HEK293 (cell line): Measurements from ENCODE around the gene ANKRD22.

ENCODE experiments used
- CTCF ChIA-PET: fragments of 350-600 bp; formaldehyde crosslinking; extraction: SDS; loops from one replicate; lab custom pipeline; 2021; ENCODE audit warnings: antibody characterized with exemption; lab: Yijun Ruan, JAX
- POLR2A ChIA-PET: fragments of 300-600 bp; formaldehyde crosslinking; extraction: SDS; loops from one replicate; lab custom pipeline; 2020; ENCODE audit warnings: antibody characterized with exemption, inconsistent platforms; lab: Yijun Ruan, JAX
- H3K27ac ChIP-seq: fragments of 200-500 bp; sonication (Bioruptor generic); 2 replicates; pipeline ENCODE4 v1.5.1; 2014; ENCODE audit warnings: low read depth, low read length, control low read depth, inconsistent platforms; ENCODE audit errors: extremely low read depth
- H3K36me3 ChIP-seq, 2 experiments: fragments of 200-500 bp in 1 of 2; sonication (Bioruptor generic) in 1 of 2; 1 replicate in 1 of 2; 2 replicates in 1 of 2; pipeline ENCODE4 v1.5.1; 2014 to 2017; ENCODE audit warnings: inconsistent platforms in 2 of 2, low read length in 2 of 2; ENCODE audit not compliant: control insufficient read depth in 2 of 2, insufficient read depth in 1 of 2
- H3K4me1 ChIP-seq: fragments of 200-500 bp; sonication (Bioruptor generic); 2 replicates; pipeline ENCODE4 v1.5.1; 2014; ENCODE audit warnings: mild to moderate bottlenecking, low read length, inconsistent platforms; ENCODE audit not compliant: control insufficient read depth, insufficient read depth
- H3K4me3 ChIP-seq: 2 replicates; pipeline ENCODE4 v1.5.1; 2011; ENCODE audit warnings: low read depth, mild to moderate bottlenecking, control low read depth, low read length, moderate library complexity
- H3K9me3 ChIP-seq: fragments of 200-500 bp; sonication (Bioruptor generic); 2 replicates; pipeline ENCODE4 v1.5.1; 2014; ENCODE audit warnings: low read depth, low read length, inconsistent platforms; ENCODE audit not compliant: control insufficient read depth, insufficient read depth
- GFI1B ChIP-seq: fragments of 450-650 bp; formaldehyde crosslinking; IDR thresholded peaks from 2 replicates; pipeline ENCODE4 v1.5.1; 2016; ENCODE audit warnings: missing biosample characterization, missing genetic modification characterization
- GLI2 ChIP-seq: fragments of 450-650 bp; formaldehyde crosslinking; IDR thresholded peaks from 2 replicates; pipeline ENCODE4; 2017; ENCODE audit warnings: missing biosample characterization, missing genetic modification characterization, low read depth, borderline replicate concordance
- KLF8 ChIP-seq: fragments of 450-650 bp; formaldehyde crosslinking; IDR thresholded peaks from 2 replicates; pipeline ENCODE4 v1.5.1; 2016; ENCODE audit warnings: missing biosample characterization, missing genetic modification characterization
- KLF9 ChIP-seq: fragments of 450-650 bp; formaldehyde crosslinking; IDR thresholded peaks from 2 replicates; pipeline ENCODE4 v1.5.1; 2016; ENCODE audit warnings: missing biosample characterization, missing genetic modification characterization, low read depth
- MZF1 ChIP-seq: fragments of 450-650 bp; formaldehyde crosslinking; IDR thresholded peaks from 2 replicates; pipeline ENCODE4 v1.5.1; 2017; ENCODE audit warnings: missing biosample characterization, missing genetic modification characterization, borderline replicate concordance
- WT1 ChIP-seq: fragments of 450-650 bp; formaldehyde crosslinking; IDR thresholded peaks from 2 replicates; pipeline ENCODE4 v1.5.1; 2016; ENCODE audit warnings: missing biosample characterization, missing genetic modification characterization
- ZBTB1 ChIP-seq: fragments of 450-650 bp; formaldehyde crosslinking; IDR thresholded peaks from 2 replicates; pipeline ENCODE4 v1.5.1; 2016; ENCODE audit warnings: missing biosample characterization, missing genetic modification characterization
- ZNF140 ChIP-seq: fragments of 450-650 bp; formaldehyde crosslinking; IDR thresholded peaks from 2 replicates; pipeline ENCODE4 v1.5.1; 2016; ENCODE audit warnings: missing biosample characterization, missing genetic modification characterization
- ZNF19 ChIP-seq: fragments of 450-650 bp; formaldehyde crosslinking; IDR thresholded peaks from 2 replicates; pipeline ENCODE4; 2016; ENCODE audit warnings: missing biosample characterization, missing genetic modification characterization, low read depth
- ZNF24 ChIP-seq: fragments of 450-650 bp; formaldehyde crosslinking; IDR thresholded peaks from 2 replicates; pipeline ENCODE4 v1.5.1; 2016; ENCODE audit warnings: missing biosample characterization, missing genetic modification characterization
- ZNF274 ChIP-seq, 2 experiments: fragments of 200-500 bp in 1 of 2; fragments of 450-650 bp in 1 of 2; sonication (Bioruptor generic) in 1 of 2; formaldehyde crosslinking in 1 of 2; IDR thresholded peaks; 2 replicates each; pipeline versions ENCODE4 v1.5.1 to v1.6.1; 2014 to 2016; ENCODE audit warnings: borderline replicate concordance in 1 of 2, inconsistent platforms in 1 of 2, low read length in 1 of 2, missing biosample characterization in 1 of 2, missing genetic modification characterization in 1 of 2
- ZNF404 ChIP-seq: fragments of 450-650 bp; formaldehyde crosslinking; IDR thresholded peaks from 2 replicates; pipeline ENCODE4 v1.5.1; 2017; ENCODE audit warnings: missing biosample characterization, missing genetic modification characterization
- ZNF48 ChIP-seq: fragments of 450-650 bp; formaldehyde crosslinking; IDR thresholded peaks from 2 replicates; pipeline ENCODE4 v1.5.1; 2016; ENCODE audit warnings: missing biosample characterization, missing genetic modification characterization
- ZNF544 ChIP-seq: fragments of 450-650 bp; formaldehyde crosslinking; IDR thresholded peaks from 2 replicates; pipeline ENCODE4 v1.5.0; 2017; ENCODE audit warnings: missing biosample characterization, missing genetic modification characterization
- ZNF549 ChIP-seq: fragments of 450-650 bp; IDR thresholded peaks from 2 replicates; pipeline ENCODE4 v1.5.1; 2018; ENCODE audit warnings: missing biosample characterization, missing genetic modification characterization, mild to moderate bottlenecking, inconsistent platforms, moderate library complexity
- ZNF560 ChIP-seq: fragments of 450-650 bp; formaldehyde crosslinking; IDR thresholded peaks from 2 replicates; pipeline ENCODE4 v1.5.1; 2017; ENCODE audit warnings: missing biosample characterization, missing genetic modification characterization, borderline replicate concordance
- ZNF596 ChIP-seq: fragments of 450-650 bp; IDR thresholded peaks from 2 replicates; pipeline ENCODE4 v1.5.0; 2018; ENCODE audit warnings: missing biosample characterization, mild to moderate bottlenecking, missing genetic modification characterization, moderate library complexity
- ZNF610 ChIP-seq: fragments of 450-650 bp; formaldehyde crosslinking; IDR thresholded peaks from 2 replicates; pipeline ENCODE4 v1.5.1; 2016; ENCODE audit warnings: missing biosample characterization, missing genetic modification characterization, borderline replicate concordance
- ZNF623 ChIP-seq: fragments of 450-650 bp; formaldehyde crosslinking; IDR thresholded peaks from 2 replicates; pipeline ENCODE4 v1.5.1; 2016; ENCODE audit warnings: missing biosample characterization, missing genetic modification characterization
- ZNF639 ChIP-seq: fragments of 450-650 bp; formaldehyde crosslinking; IDR thresholded peaks from 2 replicates; pipeline ENCODE4 v1.5.1; 2016; ENCODE audit warnings: missing biosample characterization, missing genetic modification characterization
- ZNF677 ChIP-seq: fragments of 450-650 bp; IDR thresholded peaks from 2 replicates; pipeline ENCODE4 v1.5.0; 2018; ENCODE audit warnings: missing biosample characterization, mild to moderate bottlenecking, missing genetic modification characterization, moderate library complexity
- ZNF701 ChIP-seq: fragments of 450-650 bp; formaldehyde crosslinking; IDR thresholded peaks from 2 replicates; pipeline ENCODE4 v1.5.1; 2016; ENCODE audit warnings: missing biosample characterization, missing genetic modification characterization

Gene ANKRD22

DNA sequence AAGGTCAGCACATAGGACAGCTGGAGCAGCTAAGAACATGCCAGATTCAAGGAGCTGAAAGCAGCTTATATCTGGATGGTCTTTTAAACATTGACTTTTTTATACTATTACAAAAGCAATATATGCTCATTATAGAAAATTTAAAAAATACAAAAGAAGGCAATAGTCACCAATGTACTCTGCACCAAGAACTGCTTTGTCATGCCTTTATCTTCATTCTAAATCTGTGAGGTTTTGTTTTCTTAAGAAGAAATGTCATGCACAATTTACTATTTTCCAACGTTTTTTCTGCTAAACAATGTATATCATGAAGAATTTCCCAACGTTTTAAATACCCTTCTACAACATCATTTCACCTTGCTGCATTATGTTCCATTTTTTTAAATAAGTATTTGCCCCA lies 46.3 kb downstream of the ANKRD22 start (continued):
- TF ChIP-seq KLF9 (tag by site-specific recombination), result no peak
- no peak for TF ChIP-seq ZNF623 (tag by site-specific recombination)
- TF ChIP-seq GLI2 (tag by site-specific recombination), result no peak

GRCh38 chr10:88804083-88804812 lies 47.4 kb downstream of the ANKRD22 start:
- Histone ChIP-seq H3K27ac (no peak overlapping the region), H3K9me3 (no peaks in the 10 kb centered on the region), H3K4me3 (no peak overlapping the region), H3K36me3 (no peaks in the 10 kb centered on the region), H3K4me1 (no peaks in the 10 kb centered on the region)
- ChIA-PET POLR2A (interaction anchor here (0.6 kb wide), 2 partner anchors 145 to 1300 kb away, joined by 3 to 4 read pairs; no protein-coding TSS in a partner anchor), CTCF (interaction anchor here (0.6 to 1.9 kb wide), 6 partner anchors 10 to 288 kb away, joined by 3 to 5 read pairs (median 4); no protein-coding TSS in a partner anchor)
- TF ChIP-seq ZNF677 (tag by site-specific recombination) (no peak), ZNF610 (tag by site-specific recombination) (no peak), ZBTB1 (tag by site-specific recombination) (no peak), MZF1 (no peak), ZNF596 (tag by site-specific recombination) (no peak), ZNF639 (no peak), ZNF140 (tag by site-specific recombination) (no peak), ZNF404 (tag by site-specific recombination) (no peak), ZNF19 (no peak), ZNF560 (tag by site-specific recombination) (no peak), ZNF274 (IDR thresholded peaks at IDR 0.05; ENCODE audit: low read length) (no peak), ZNF274 (tag by site-specific recombination; IDR thresholded peaks at IDR 0.05; ENCODE audit: borderline replicate concordance) (no peak), ZNF24 (tag by site-specific recombination) (no peak)

DNA sequence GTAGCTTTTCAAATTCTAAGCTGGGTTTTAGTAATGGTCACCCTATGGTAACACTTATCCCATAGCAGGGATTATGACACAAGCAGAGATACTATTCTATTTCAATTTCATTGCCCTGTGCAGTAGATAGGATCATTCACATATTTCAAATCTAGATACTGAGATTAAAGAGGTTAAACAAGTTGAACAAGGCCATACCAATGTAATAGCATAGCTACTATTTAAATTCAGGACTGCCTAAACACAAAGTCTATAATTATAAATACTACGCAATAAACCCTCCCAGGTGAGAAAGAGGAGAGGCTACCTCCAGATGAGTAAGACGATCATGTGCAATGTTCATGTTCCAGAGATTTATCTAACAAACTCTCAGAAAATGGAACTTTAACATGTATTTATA lies 48.0 kb downstream of the ANKRD22 start:
- no peak overlapping the region for H3K27ac ChIP-seq
- H3K4me1 ChIP-seq, result no peaks in the 10 kb centered on the region
- H3K9me3 ChIP-seq, result no peaks in the 10 kb centered on the region
- H3K4me3 ChIP-seq, result no peak overlapping the region
- no peak for TF ChIP-seq ZNF701 (tag by site-specific recombination)
- no peak for TF ChIP-seq GFI1B
- no peak for TF ChIP-seq KLF8 (tag by site-specific recombination)
- no peak for TF ChIP-seq ZNF544
- no peak for TF ChIP-seq ZNF48 (tag by site-specific recombination)
- no peak for TF ChIP-seq ZBTB1 (tag by site-specific recombination)
- no peak for TF ChIP-seq WT1
- TF ChIP-seq ZNF549 (tag by site-specific recombination), result no peak
- H3K36me3 ChIP-seq, result no peaks in the 10 kb centered on the region
- CTCF ChIA-PET, result interaction anchor here (0.6 to 1.9 kb wide), 5 partner anchors 9 to 287 kb away, joined by 3 to 10 read pairs (median 5); no protein-coding TSS in a partner anchor
- POLR2A ChIA-PET, result interaction anchor here (0.6 kb wide), 2 partner anchors 145 to 1300 kb away, joined by 3 to 4 read pairs; no protein-coding TSS in a partner anchor
